Smooth muscle cell (in vitro differentiated cells): ENCODE data around the gene SPP2. TPM values are rescaled to one million over a fixed set of nuclear protein-coding genes. Genes with fewer than 3 reads are reported as not detected.

ENCODE experiments used
- DNase-seq: peaks from one replicate; lab custom pipeline; 2025; ENCODE audit not compliant: unreplicated experiment; lab: John Stamatoyannopoulos, UW
- H2AFZ ChIP-seq: fragments of 200-600 bp; sonication (generic); 2 replicates; pipeline ENCODE4 v1.6.0; 2016; ENCODE audit warnings: antibody characterized with exemption, low read depth, mild to moderate bottlenecking
- H3F3A ChIP-seq: fragments of 200-600 bp; sonication (generic); 2 replicates; pipeline ENCODE4 v1.6.0; 2017; ENCODE audit warnings: antibody characterized with exemption, low read depth
- H3K27ac ChIP-seq: fragments of 200-600 bp; sonication (generic); 2 replicates; pipeline ENCODE4 v1.5.1; 2016; ENCODE audit warnings: low read depth, mild to moderate bottlenecking
- H3K27me3 ChIP-seq: fragments of 200-600 bp; sonication (generic); 2 replicates; pipeline ENCODE4 v1.6.1; 2016; ENCODE audit warnings: low read depth, mild to moderate bottlenecking
- H3K36me3 ChIP-seq: fragments of 200-600 bp; sonication (generic); 2 replicates; pipeline ENCODE4 v1.5.1; 2016; ENCODE audit warnings: low read depth
- H3K4me1 ChIP-seq: fragments of 200-600 bp; sonication (generic); 2 replicates; pipeline ENCODE4 v1.5.1; 2016; ENCODE audit warnings: low read depth
- H3K4me2 ChIP-seq: fragments of 200-600 bp; sonication (generic); 2 replicates; pipeline ENCODE4 v1.6.0; 2016; ENCODE audit warnings: mild to moderate bottlenecking
- H3K4me3 ChIP-seq: fragments of 200-600 bp; sonication (generic); 2 replicates; pipeline ENCODE4 v1.5.1; 2016; ENCODE audit warnings: mild to moderate bottlenecking
- H3K79me2 ChIP-seq: fragments of 200-600 bp; sonication (generic); 2 replicates; pipeline ENCODE4 v1.6.0; 2016; ENCODE audit warnings: low read depth, mild to moderate bottlenecking
- H3K9ac ChIP-seq: fragments of 200-600 bp; sonication (generic); 2 replicates; pipeline ENCODE4 v1.6.0; 2016; ENCODE audit warnings: low read depth
- H3K9me3 ChIP-seq: fragments of 200-600 bp; sonication (generic); replicated peaks from 2 replicates; pipeline ENCODE4 v1.5.1; 2016; ENCODE audit warnings: low read depth
- H4K20me1 ChIP-seq: fragments of 200-600 bp; sonication (generic); 2 replicates; pipeline ENCODE4 v1.6.0; 2016; ENCODE audit warnings: low read depth
- WGBS: methylation state at CpG from one replicate; pipeline ENCODE4 v1.1.7; 2016; ENCODE audit warnings: low lambda C conversion rate; 5-methylcytosine and 5-hydroxymethylcytosine counted together
- polyA plus RNA-seq: library from polyadenylated mRNA; unstranded; fragments of >200 nt; fragmentation: Nextera tagmentation; extraction: Ambion mirVana; gene quantifications from 2 replicates; pipeline ENCODE4 v1.2.1, GENCODE V29; 2016
- total RNA-seq: library from RNA; depleted of rRNA; stranded (reverse); fragments of >200 nt; gene quantifications from 2 replicates; pipeline ENCODE4 v1.2.3, GENCODE V29; 2014
- TF ChIP-seq, protein P1 (sequence below): fragments of 200-600 bp; sonication (generic); IDR thresholded peaks from 2 replicates; pipeline ENCODE4 v1.5.1; 2017; ENCODE audit warnings: borderline replicate concordance, mild to moderate bottlenecking, antibody characterized with exemption; ENCODE audit not compliant: insufficient read depth, poor library complexity, severe bottlenecking

The SPP2 gene
- total and polyA plus RNA-seq, 2 experiments from 2014 or later: not detected

GRCh38 chr2:234125451-234126145, 75.1 kb downstream of the SPP2 start:
- no peaks in the 10 kb centered on the region for H4K20me1 ChIP-seq

GRCh38 chr2:234126146-234126470, 75.6 kb downstream of the SPP2 start:
- no peak overlapping the region for H3K9ac ChIP-seq
- TF ChIP-seq, protein P1, sequence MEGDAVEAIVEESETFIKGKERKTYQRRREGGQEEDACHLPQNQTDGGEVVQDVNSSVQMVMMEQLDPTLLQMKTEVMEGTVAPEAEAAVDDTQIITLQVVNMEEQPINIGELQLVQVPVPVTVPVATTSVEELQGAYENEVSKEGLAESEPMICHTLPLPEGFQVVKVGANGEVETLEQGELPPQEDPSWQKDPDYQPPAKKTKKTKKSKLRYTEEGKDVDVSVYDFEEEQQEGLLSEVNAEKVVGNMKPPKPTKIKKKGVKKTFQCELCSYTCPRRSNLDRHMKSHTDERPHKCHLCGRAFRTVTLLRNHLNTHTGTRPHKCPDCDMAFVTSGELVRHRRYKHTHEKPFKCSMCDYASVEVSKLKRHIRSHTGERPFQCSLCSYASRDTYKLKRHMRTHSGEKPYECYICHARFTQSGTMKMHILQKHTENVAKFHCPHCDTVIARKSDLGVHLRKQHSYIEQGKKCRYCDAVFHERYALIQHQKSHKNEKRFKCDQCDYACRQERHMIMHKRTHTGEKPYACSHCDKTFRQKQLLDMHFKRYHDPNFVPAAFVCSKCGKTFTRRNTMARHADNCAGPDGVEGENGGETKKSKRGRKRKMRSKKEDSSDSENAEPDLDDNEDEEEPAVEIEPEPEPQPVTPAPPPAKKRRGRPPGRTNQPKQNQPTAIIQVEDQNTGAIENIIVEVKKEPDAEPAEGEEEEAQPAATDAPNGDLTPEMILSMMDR: no peak
- no peaks in the 10 kb centered on the region for H3K4me1 ChIP-seq
- no peaks in the 10 kb centered on the region for H3K9me3 ChIP-seq
- H3K4me2 ChIP-seq: no peak overlapping the region
- no peaks in the 10 kb centered on the region for H4K20me1 ChIP-seq
- DNase-seq: no peak
- no peaks in the 10 kb centered on the region for H3K79me2 ChIP-seq
- H3K27ac ChIP-seq: no peak overlapping the region
- no peaks in the 10 kb centered on the region for H3K36me3 ChIP-seq
- H2AFZ ChIP-seq: no peak overlapping the region
- no peaks in the 10 kb centered on the region for H3F3A ChIP-seq
- 95% methylated on average over 6 of the region's 6 CpGs for WGBS
- no peak overlapping the region for H3K4me3 ChIP-seq
- peaks cover 15% of the 10 kb centered on the region for H3K27me3 ChIP-seq

More at GRCh38 chr2:234125451-234126145, 75.1 kb downstream of the SPP2 start:
- no peak overlapping the region for H3K27ac ChIP-seq
- H3K9me3 ChIP-seq: no peaks in the 10 kb centered on the region
- no peaks in the 10 kb centered on the region for H3K79me2 ChIP-seq
- H3K36me3 ChIP-seq: no peaks in the 10 kb centered on the region
- no peaks in the 10 kb centered on the region for H3K4me1 ChIP-seq
- no peak overlapping the region for H3K9ac ChIP-seq
- no peak overlapping the region for H2AFZ ChIP-seq
- no peaks in the 10 kb centered on the region for H3F3A ChIP-seq
- no peak for DNase-seq
- 70% methylated on average over 7 of the region's 7 CpGs for WGBS
- TF ChIP-seq, protein P1: no peak
- no peak overlapping the region for H3K4me2 ChIP-seq
- peaks cover 10% of the 10 kb centered on the region for H3K27me3 ChIP-seq
- H3K4me3 ChIP-seq: no peak overlapping the region

Other genes with a start within 250 kb of the SPP2 start
- gene HJURP, start 196.2 kb upstream of the SPP2 start, total RNA-seq: 12.3 and 19.5 TPM in 2 replicates
- gene HJURP, start 196.2 kb upstream of the SPP2 start, polyA plus RNA-seq: 7.9 and 8.6 TPM in 2 replicates
- gene TRPM8, start 133.3 kb upstream of the SPP2 start, total RNA-seq: not detected in 2 replicates
- not detected in 2 replicates for gene TRPM8, start 133.3 kb upstream of the SPP2 start, polyA plus RNA-seq